ENCODE measurements around the gene ZSWIM7.

ZSWIM7 gene

GRCh38 chr17:16037636-16038035 lies 38.1 kb upstream of the ZSWIM7 start:
- H3K4me3 ChIP-seq (ENCODE audit: low read depth, low read length) = no peak overlapping the region
- TF ChIP-seq POLR2A (IDR thresholded peaks at IDR 0.05; ENCODE audit: extremely low read depth, insufficient read length) (no peak), MYC (IDR thresholded peaks at IDR 0.05; ENCODE audit: low read depth, low read length) (no peak), CTCF (IDR thresholded peaks at IDR 0.05; ENCODE audit: low read depth, low read length) (no peak), MAX (IDR thresholded peaks at IDR 0.05; ENCODE audit: low read depth, low read length) (no peak)
- no peak for DNase-seq (ENCODE audit: low read depth)

GRCh38 chr17:16036261-16036660 lies 36.8 kb upstream of the ZSWIM7 start:
- DNase-seq (ENCODE audit: low read depth) = no peak
- H3K4me3 ChIP-seq (ENCODE audit: low read depth, low read length) = no peak overlapping the region
- TF ChIP-seq MAX (IDR thresholded peaks at IDR 0.05; ENCODE audit: low read depth, low read length) (no peak), POLR2A (IDR thresholded peaks at IDR 0.05; ENCODE audit: extremely low read depth, insufficient read length) (no peak), MYC (IDR thresholded peaks at IDR 0.05; ENCODE audit: low read depth, low read length) (no peak), CTCF (IDR thresholded peaks at IDR 0.05; ENCODE audit: low read depth, low read length) (no peak)

- no peak for DNase-seq (ENCODE audit: low read depth)
- no peak for TF ChIP-seq POLR2A (IDR thresholded peaks at IDR 0.05; ENCODE audit: extremely low read depth, insufficient read length)
- no peak for TF ChIP-seq MYC (IDR thresholded peaks at IDR 0.05; ENCODE audit: low read depth, low read length)
- TF ChIP-seq MAX (IDR thresholded peaks at IDR 0.05; ENCODE audit: low read depth, low read length) = no peak
- no peak for TF ChIP-seq CTCF (IDR thresholded peaks at IDR 0.05; ENCODE audit: low read depth, low read length)
- no peak overlapping the region for H3K4me3 ChIP-seq (ENCODE audit: low read depth, low read length)
Measured at GRCh38 chr17:16033729-16034349, 34.3 kb upstream of the ZSWIM7 start.

GRCh38 chr17:16027708-16028584 lies 28.4 kb upstream of the ZSWIM7 start:
- TF ChIP-seq MAX (IDR thresholded peaks at IDR 0.05; ENCODE audit: low read depth, low read length) (no peak), POLR2A (IDR thresholded peaks at IDR 0.05; ENCODE audit: extremely low read depth, insufficient read length) (no peak), MYC (IDR thresholded peaks at IDR 0.05; ENCODE audit: low read depth, low read length) (no peak), CTCF (IDR thresholded peaks at IDR 0.05; ENCODE audit: low read depth, low read length) (no peak)
- DNase-seq (ENCODE audit: low read depth) = peak; percentile 74
- no peak overlapping the region for H3K4me3 ChIP-seq (ENCODE audit: low read depth, low read length)

GRCh38 chr17:16026895-16027294 lies 27.4 kb upstream of the ZSWIM7 start:
- DNase-seq (ENCODE audit: low read depth) = no peak
- no peak overlapping the region for H3K4me3 ChIP-seq (ENCODE audit: low read depth, low read length)
- TF ChIP-seq MAX (IDR thresholded peaks at IDR 0.05; ENCODE audit: low read depth, low read length) (no peak), MYC (IDR thresholded peaks at IDR 0.05; ENCODE audit: low read depth, low read length) (no peak), POLR2A (IDR thresholded peaks at IDR 0.05; ENCODE audit: extremely low read depth, insufficient read length) (no peak), CTCF (IDR thresholded peaks at IDR 0.05; ENCODE audit: low read depth, low read length) (no peak)

Measured in NB4 (cell line).